Calu3 (cell line): ENCODE results near the gene RYR1. TPM values are rescaled to one million over a fixed set of nuclear protein-coding genes. Genes with fewer than 3 reads are reported as not detected.
A peak's percentile ranks its signal among the peaks of the same experiment; 100 is the strongest.

Source experiments
- BruUV-seq: library from RNA; stranded (reverse); fragments of 400-500 nt; replicated peaks from 2 replicates; lab custom pipeline; 2021; lab: Mats Ljungman, UMichigan
- CTCF ChIA-PET: fragments of 300-600 bp; sonication (Branson Sonifier 250); formaldehyde crosslinking; loops from one replicate; lab custom pipeline; 2022; ENCODE audit warnings: antibody characterized with exemption; lab: Charles Lee
- DNase-seq: peaks from one replicate; pipeline ENCODE4 v3.0.0; 2022
- H3K27ac Mint-ChIP-seq: one replicate; pipeline ENCODE4 v1.8.0; 2022; ENCODE audit warnings: mixed read lengths; ENCODE audit not compliant: unreplicated experiment
- H3K27me3 Mint-ChIP-seq: one replicate; pipeline ENCODE4 v1.8.0; 2022; ENCODE audit warnings: mixed read lengths; ENCODE audit not compliant: unreplicated experiment
- H3K36me3 Mint-ChIP-seq: one replicate; pipeline ENCODE4 v1.8.0; 2022; ENCODE audit warnings: mild to moderate bottlenecking, moderate library complexity, mixed read lengths; ENCODE audit not compliant: insufficient read depth, unreplicated experiment
- H3K4me1 Mint-ChIP-seq: one replicate; pipeline ENCODE4 v1.8.0; 2022; ENCODE audit warnings: mild to moderate bottlenecking, low read depth, mixed read lengths; ENCODE audit not compliant: unreplicated experiment
- H3K4me3 Mint-ChIP-seq: one replicate; pipeline ENCODE4 v1.8.0; 2022; ENCODE audit warnings: mild to moderate bottlenecking, low read depth, moderate library complexity, mixed read lengths; ENCODE audit not compliant: unreplicated experiment
- H3K9me3 Mint-ChIP-seq: one replicate; pipeline ENCODE4 v1.8.0; 2022; ENCODE audit warnings: low read depth, mixed read lengths; ENCODE audit not compliant: unreplicated experiment
- CTCF ChIP-seq: fragments of 200-600 bp; IDR thresholded peaks from one replicate; pipeline ENCODE4 v1.8.0; 2022; ENCODE audit warnings: antibody characterized with exemption; ENCODE audit not compliant: unreplicated experiment
- intact Hi-C: fragments of 100-400 bp; cut with micrococcal nuclease; formaldehyde crosslinking; loops from one replicate; pipeline ENCODE4 v1.10.0; 2022; ENCODE audit not compliant: unreplicated experiment
- total RNA-seq: library from RNA; stranded (reverse); gene quantifications from 2 replicates; pipeline ENCODE4 v1.2.3, GENCODE V29; 2022

Gene RYR1
- total RNA-seq, 1 experiment from 2014 or later: 1.4 TPM

- CTCF ChIA-PET: no interaction called here
- peaks cover 15% of the 10 kb centered on the region for H3K27me3 Mint-ChIP-seq
- no peak overlapping the region for H3K4me3 Mint-ChIP-seq
- H3K4me1 Mint-ChIP-seq: peaks cover 15% of the 10 kb centered on the region
- DNase-seq: no peak
- BruUV-seq: no TSS peak
- TF ChIP-seq CTCF: no peak
- H3K27ac Mint-ChIP-seq: no peak overlapping the region
- peaks cover 75% of the 10 kb centered on the region for H3K36me3 Mint-ChIP-seq
- no peaks in the 10 kb centered on the region for H3K9me3 Mint-ChIP-seq
- intact Hi-C loops: no loop called here
Measured at GRCh38 chr19:38385804-38386257, 47.7 kb upstream of the RYR1 start.

- intact Hi-C loops: no loop called here
- no peaks in the 10 kb centered on the region for H3K9me3 Mint-ChIP-seq
- H3K36me3 Mint-ChIP-seq: peaks cover 72% of the 10 kb centered on the region
Measured at GRCh38 chr19:38386300-38386970, 47.1 kb upstream of the RYR1 start.

GRCh38 chr19:38386971-38387549 is 46.4 kb upstream of the RYR1 start:
- Mint-ChIP-seq H3K36me3 (peaks cover 65% of the 10 kb centered on the region), H3K27ac (peak overlapping the region; percentile 75)
- CTCF ChIA-PET: interaction anchor here (0.6 to 2.1 kb wide), 6 partner anchors 11 to 573 kb away, joined by 4 to 23 read pairs (median 5); partner anchors contain the start of genes CATSPERG, FAM98C and PSMD8

More at GRCh38 chr19:38386300-38386970, 47.1 kb upstream of the RYR1 start:
- no peak overlapping the region for H3K27ac Mint-ChIP-seq
- no peak for TF ChIP-seq CTCF
- peaks cover 16% of the 10 kb centered on the region for H3K27me3 Mint-ChIP-seq
- no peak overlapping the region for H3K4me3 Mint-ChIP-seq
- DNase-seq: no peak
- BruUV-seq: no TSS peak
- CTCF ChIA-PET: no interaction called here
- H3K4me1 Mint-ChIP-seq: peaks cover 15% of the 10 kb centered on the region

More at GRCh38 chr19:38386971-38387549, 46.4 kb upstream of the RYR1 start:
- no peak for TF ChIP-seq CTCF
- no peaks in the 10 kb centered on the region for H3K9me3 Mint-ChIP-seq
- peak overlapping the region; percentile 75 for H3K4me3 Mint-ChIP-seq
- intact Hi-C loops: no loop called here
- H3K4me1 Mint-ChIP-seq: peaks cover 15% of the 10 kb centered on the region
- BruUV-seq: no TSS peak
- no peak for DNase-seq
- peaks cover 16% of the 10 kb centered on the region for H3K27me3 Mint-ChIP-seq
